DMS 273 treated with DMSO at 0.1 percent for 48 hours (cell line): ENCODE results near the gene TSPYL6.
"Not testable (repeated sequence)": the region's sequence is repeated elsewhere in the genome, so short reads cannot be mapped to it uniquely, and the experiment has no call there.

ENCODE experiments used
- DNase-seq: peaks from one replicate; lab custom pipeline; 2025; lab: John Stamatoyannopoulos, UW

TSPYL6 gene

GRCh38 chr2:54256091-54256694 is at the start of gene TSPYL6:
Gene TSPYL6, minus strand, starts transcription at chr2:54256229. Its CDS starts 78 bp downstream, at chr2:54256151.
- no peak for DNase-seq

DNA sequence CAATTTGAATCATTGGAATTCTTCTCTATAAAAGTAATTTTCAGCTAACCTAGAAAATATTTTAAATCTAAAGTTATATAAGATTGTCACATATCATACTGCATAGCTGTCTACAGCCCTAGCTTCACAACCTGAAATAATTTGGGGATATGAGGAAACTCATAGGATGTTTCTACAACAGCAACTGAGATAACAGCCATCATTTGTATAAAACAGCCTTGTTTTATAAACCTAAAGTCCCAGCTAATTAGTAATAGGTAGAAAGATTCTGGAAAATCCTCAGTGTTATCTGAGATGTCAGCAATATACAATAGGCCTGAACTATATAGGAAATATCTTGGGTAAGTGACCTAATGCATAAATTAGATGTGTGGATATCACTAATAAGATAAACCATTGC is 47.6 kb upstream of the TSPYL6 start:
- no peak for DNase-seq

DNA sequence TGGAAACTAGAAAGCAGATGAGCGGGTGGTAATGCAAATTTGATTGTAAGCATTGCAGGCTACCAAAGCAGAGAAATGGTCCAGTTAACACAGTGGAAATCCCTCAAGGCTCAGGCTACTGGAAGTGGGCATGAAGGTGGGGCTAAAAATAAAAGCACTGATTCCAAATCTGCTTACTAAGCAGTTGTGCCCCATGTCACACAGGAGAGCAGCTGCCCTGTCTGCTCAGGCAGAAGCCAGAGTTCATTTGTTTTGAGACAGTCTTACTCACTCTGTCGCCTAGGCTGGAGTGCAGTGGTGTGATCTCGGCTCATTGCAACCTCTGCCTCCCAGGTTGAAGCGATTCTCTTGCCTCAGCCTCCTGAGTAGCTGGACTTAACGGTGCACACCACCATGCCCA is 42.5 kb upstream of the TSPYL6 start:
- DNase-seq = no peak

GRCh38 chr2:54295911-54296310 is 39.9 kb upstream of the TSPYL6 start:
- peak; percentile 64 for DNase-seq

- not testable (repeated sequence) for DNase-seq
Observed at GRCh38 chr2:54294665-54295064, 38.6 kb upstream of the TSPYL6 start.

GRCh38 chr2:54290356-54291025 is 34.5 kb upstream of the TSPYL6 start:
- no peak for DNase-seq

DNA sequence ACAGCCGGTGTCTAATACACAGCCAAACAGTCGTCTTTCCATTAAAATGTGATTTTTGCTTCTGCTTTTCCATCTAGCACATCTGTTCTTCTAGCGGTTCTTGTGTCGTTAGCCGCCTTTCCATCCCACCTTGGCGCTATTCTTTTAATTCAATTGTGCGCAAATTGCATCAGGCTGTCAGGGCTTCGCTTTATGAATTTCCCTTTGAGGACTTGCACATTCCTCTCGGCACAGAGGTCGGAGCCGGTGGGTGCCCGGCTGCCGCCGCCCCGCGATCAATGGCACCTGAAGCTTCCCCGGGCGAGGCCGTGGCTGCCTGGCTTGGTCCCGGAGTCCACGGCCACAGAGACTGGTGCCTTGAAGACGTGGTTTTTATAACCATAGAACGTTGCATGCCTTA is 33.9 kb upstream of the TSPYL6 start:
- DNase-seq = no peak

- no peak for DNase-seq
Observed at GRCh38 chr2:54287532-54287931, 31.5 kb upstream of the TSPYL6 start.

GRCh38 chr2:54285451-54285850 is 29.4 kb upstream of the TSPYL6 start:
- DNase-seq = no peak

DNA sequence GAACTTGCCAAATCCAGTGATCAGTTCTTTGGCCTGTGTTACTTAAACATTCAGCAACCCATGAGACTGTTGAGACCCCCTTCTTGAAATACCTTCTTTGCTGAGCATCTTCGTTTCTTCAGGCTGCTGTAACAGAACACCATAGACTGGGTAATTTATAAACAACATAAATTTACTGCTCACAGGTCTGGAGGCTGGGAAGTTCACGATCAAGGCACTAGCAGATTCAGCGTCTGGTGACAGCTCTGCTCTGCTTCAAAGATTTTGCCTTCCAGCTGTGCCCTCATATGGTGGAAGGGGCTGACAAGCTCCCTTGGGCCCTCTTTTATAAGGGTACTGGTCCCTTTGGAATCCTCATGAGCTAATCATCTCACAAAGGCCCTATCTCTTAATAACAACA is 28.8 kb upstream of the TSPYL6 start:
- no peak for DNase-seq

GRCh38 chr2:54279385-54279784 is 23.4 kb upstream of the TSPYL6 start:
- DNase-seq = no peak

GRCh38 chr2:54275541-54275940 is 19.5 kb upstream of the TSPYL6 start:
- DNase-seq = no peak

- DNase-seq = no peak
Observed at GRCh38 chr2:54274781-54275242, 18.8 kb upstream of the TSPYL6 start.

GRCh38 chr2:54271843-54272627 is 16.0 kb upstream of the TSPYL6 start:
- no peak for DNase-seq

DNA sequence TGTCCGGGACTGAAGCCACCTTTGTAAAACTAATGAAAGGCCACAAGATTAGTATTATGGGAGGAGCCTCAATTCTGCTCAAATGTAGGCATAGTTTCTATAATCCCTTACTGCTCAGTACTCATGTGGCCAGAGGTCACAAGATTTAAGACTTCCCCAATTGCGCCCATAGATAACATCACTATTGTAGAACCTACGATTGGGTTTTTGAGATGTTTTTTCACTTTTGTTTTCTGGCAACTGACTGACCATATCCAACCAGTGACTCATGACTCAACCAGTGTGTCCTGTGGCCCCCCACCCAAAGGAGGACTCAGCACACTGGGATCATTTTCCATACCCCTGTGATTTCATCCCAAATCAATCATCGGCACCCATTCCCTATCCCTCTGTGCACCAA is 15.2 kb upstream of the TSPYL6 start:
- DNase-seq = no peak

DNA sequence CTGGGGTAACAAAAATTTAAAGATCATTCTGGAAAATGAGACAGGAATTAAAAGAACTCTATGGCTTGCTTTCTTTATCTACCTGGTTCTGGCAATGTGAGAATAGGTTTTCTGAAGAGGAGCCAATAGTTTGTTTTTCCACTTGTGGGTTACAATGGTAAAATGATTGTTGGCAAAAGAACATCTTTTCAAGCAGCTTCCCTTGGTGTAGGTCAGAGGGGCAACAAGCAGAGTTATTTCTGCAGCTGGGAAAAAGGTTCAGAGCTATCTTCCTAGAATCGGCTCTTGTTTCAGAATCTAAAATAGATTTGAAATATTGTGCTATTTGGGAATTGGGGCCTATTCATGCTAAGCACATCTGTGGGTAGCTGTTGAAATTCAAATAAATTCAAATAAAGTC is 11.5 kb upstream of the TSPYL6 start:
- DNase-seq = no peak

DNA sequence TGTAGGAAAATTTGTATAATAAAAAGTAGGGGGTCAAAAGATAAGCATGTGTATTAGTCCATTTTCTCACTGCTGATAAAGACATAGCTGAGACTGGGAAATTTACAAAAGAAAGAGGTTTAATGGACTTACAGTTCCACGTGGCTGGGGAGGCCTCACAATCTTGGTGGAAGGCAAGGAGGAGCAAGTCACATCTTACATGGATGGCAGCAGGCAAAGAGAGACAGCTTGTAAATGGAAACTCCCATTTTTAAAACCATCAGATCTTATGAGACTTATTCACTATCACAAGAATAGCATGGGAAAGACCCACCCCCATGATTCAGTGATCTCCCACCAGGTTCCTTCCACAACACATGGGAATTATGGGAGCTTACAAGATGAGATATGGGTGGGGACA is 9.1 kb upstream of the TSPYL6 start:
- not testable (repeated sequence) for DNase-seq

- DNase-seq = no peak
Observed at GRCh38 chr2:54262015-54262765, 6.2 kb upstream of the TSPYL6 start.

GRCh38 chr2:54261537-54261936 is 5.5 kb upstream of the TSPYL6 start:
- DNase-seq = no peak

- no peak for DNase-seq
Observed at GRCh38 chr2:54260241-54260595, 4.2 kb upstream of the TSPYL6 start.

GRCh38 chr2:54259413-54260240 is 3.6 kb upstream of the TSPYL6 start:
- no peak for DNase-seq

DNA sequence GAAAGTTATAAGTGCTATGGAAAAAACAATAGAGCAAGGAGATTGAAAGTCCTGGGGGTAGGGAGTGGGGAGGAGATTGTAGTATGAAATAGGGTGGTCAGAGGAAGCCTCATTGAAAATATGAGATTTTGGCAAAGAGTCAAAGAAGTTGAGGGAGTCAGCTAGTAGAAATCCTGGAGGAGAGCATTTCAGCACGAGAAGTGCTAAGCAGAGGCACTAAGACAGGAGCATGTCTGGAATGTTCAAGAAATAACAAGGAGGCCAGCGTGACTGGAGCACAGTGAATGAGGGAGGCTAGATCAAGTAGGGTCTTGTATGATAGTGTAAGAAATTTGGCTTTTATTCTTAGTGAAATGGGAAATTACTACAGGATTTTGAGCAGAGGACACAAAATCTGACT is 2.1 kb upstream of the TSPYL6 start:
- no peak for DNase-seq
